ENCODE measurements around the gene AGAP3. TPM values are rescaled to one million over a fixed set of nuclear protein-coding genes. Genes with fewer than 3 reads are reported as not detected.

The AGAP3 gene
- polyA plus RNA-seq, 1 donor (not counting 4 experiments of a cell fraction or from before 2014, with no cell fraction given) = 64.3 TPM

DNA sequence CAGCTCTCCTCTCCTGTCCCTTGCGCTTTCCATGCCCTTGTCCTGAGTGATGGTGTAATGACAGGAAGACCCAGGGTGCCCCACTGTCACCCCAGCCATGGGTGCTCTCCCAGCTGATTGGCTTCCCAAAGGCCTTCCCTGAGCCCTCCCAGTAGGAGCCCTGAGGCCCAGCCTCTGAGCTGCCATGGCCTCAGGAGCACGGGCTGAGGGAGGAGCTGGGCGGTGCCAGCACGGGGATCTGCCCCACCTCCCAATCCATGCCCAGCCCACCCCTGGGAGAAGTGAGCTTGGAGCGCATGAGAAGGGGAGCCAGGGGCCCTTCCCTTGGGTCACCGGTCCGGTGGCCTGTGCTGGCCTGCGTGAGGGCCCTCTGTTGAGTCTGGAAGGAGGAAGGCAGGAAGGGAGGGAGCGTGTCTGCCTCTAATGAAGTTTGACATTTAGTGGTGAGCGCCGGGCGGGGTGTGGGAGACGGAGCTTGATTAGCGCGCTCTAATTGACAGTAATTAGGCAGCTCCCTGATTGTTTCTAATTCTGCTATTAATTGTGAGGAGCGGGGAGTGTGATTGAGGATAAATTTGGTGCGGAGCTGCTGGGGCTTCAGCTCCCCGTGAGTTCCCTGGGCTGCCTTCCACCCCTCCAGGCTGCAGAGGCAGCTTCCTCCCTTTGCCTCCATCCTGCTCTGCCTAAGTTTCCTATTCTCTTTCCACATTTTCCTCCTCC, 53.0 kb downstream of the AGAP3 start:
- Histone ChIP-seq H3K4me2 (ENCODE audit: control insufficient read depth, extremely low read depth, insufficient read depth, low read depth, low read length) (no peak overlapping the region), H3K4me3 (ENCODE audit: control insufficient read depth in 2 of 3, extremely low read depth in 1 of 3, insufficient read depth in 2 of 3, low read depth in 1 of 3, low read length in 3 of 3) (no peak overlapping the region), H2AFZ (ENCODE audit: control insufficient read depth, low read length) (no peak overlapping the region), H4K20me1 (ENCODE audit: control insufficient read depth, extremely low read depth, insufficient read depth, low read length) (peaks cover 3% of the 10 kb centered on the region), H3K4me1 (ENCODE audit: control insufficient read depth, extremely low read depth, insufficient read depth, low read length) (peaks cover 2% of the 10 kb centered on the region), H3K9ac (ENCODE audit: control insufficient read depth, extremely low read depth, insufficient read depth, low read length) (no peak overlapping the region), H3K9me3 (ENCODE audit: control insufficient read depth, low read depth, low read length) (no peaks in the 10 kb centered on the region), H3K27ac (ENCODE audit: control insufficient read depth, insufficient read depth, low read length) (no peak overlapping the region), H3K79me2 (ENCODE audit: control insufficient read depth, insufficient read depth, low read length) (no peaks in the 10 kb centered on the region), H3K36me3 (ENCODE audit: control insufficient read depth in 2 of 2, extremely low read depth in 1 of 2, insufficient read depth in 2 of 2, low read length in 2 of 2) (peaks cover 60 to 63% of the 10 kb centered on the region in 2 experiments), H3K27me3 (ENCODE audit: control insufficient read depth, extremely low read depth, insufficient read depth, low read length) (no peaks in the 10 kb centered on the region), H3K9me1 (ENCODE audit: control insufficient read depth, extremely low read depth, insufficient read depth, low read length) (no peaks in the 10 kb centered on the region)
- no peak for FAIRE-seq
- no peak for TF ChIP-seq EZH2 (IDR thresholded peaks at IDR 0.05; ENCODE audit: low read length)
- TF ChIP-seq, protein P1, sequence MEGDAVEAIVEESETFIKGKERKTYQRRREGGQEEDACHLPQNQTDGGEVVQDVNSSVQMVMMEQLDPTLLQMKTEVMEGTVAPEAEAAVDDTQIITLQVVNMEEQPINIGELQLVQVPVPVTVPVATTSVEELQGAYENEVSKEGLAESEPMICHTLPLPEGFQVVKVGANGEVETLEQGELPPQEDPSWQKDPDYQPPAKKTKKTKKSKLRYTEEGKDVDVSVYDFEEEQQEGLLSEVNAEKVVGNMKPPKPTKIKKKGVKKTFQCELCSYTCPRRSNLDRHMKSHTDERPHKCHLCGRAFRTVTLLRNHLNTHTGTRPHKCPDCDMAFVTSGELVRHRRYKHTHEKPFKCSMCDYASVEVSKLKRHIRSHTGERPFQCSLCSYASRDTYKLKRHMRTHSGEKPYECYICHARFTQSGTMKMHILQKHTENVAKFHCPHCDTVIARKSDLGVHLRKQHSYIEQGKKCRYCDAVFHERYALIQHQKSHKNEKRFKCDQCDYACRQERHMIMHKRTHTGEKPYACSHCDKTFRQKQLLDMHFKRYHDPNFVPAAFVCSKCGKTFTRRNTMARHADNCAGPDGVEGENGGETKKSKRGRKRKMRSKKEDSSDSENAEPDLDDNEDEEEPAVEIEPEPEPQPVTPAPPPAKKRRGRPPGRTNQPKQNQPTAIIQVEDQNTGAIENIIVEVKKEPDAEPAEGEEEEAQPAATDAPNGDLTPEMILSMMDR (optimal IDR thresholded peaks at IDR 0.05 in 1 of 3, IDR thresholded peaks at IDR 0.05 in 1 of 3, conservative IDR thresholded peaks at IDR 0.05 in 1 of 3; ENCODE audit: extremely low read depth in 1 of 3, insufficient read depth in 2 of 3, low read length in 3 of 3) = no peak
- DNase-seq (ENCODE audit: low read depth, low spot score) = no peak
- dilution Hi-C loops (cut with MboI; ENCODE audit: extremely low pct_ligation_motif_present, low sequenced_read_pairs) = no loop called here

DNA sequence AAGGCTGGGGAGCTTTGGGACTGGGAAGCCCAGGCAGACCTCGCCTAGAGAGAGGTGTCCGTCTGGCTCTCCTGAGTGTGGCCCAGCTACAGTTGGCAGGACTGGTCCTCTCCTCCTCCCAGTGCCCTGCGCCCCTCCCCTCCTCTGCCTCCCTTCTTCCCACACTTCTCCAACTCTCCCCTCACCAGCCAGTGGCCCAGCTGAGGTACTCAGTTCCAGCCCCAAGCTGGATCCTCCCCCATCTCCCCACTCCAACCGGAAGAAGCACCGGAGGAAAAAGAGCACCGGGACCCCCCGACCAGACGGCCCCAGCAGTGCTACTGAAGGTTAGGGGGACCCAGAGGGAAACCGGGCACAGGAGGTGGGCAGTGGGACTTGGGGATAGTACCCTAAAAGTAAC, 53.5 kb downstream of the AGAP3 start:
- H2AFZ ChIP-seq (ENCODE audit: control insufficient read depth, low read length) = no peak overlapping the region
- dilution Hi-C loops (cut with MboI; ENCODE audit: extremely low pct_ligation_motif_present, low sequenced_read_pairs) = no loop called here
- FAIRE-seq = no peak
- no peak for TF ChIP-seq EZH2 (IDR thresholded peaks at IDR 0.05; ENCODE audit: low read length)
- TF ChIP-seq, protein P1 (optimal IDR thresholded peaks at IDR 0.05 in 1 of 3, IDR thresholded peaks at IDR 0.05 in 1 of 3, conservative IDR thresholded peaks at IDR 0.05 in 1 of 3; ENCODE audit: extremely low read depth in 1 of 3, insufficient read depth in 2 of 3, low read length in 3 of 3) = no peak
- no peak overlapping the region for H3K4me2 ChIP-seq (ENCODE audit: control insufficient read depth, extremely low read depth, insufficient read depth, low read depth, low read length)
- no peaks in the 10 kb centered on the region for H3K27me3 ChIP-seq (ENCODE audit: control insufficient read depth, extremely low read depth, insufficient read depth, low read length)
- H4K20me1 ChIP-seq (ENCODE audit: control insufficient read depth, extremely low read depth, insufficient read depth, low read length) = peaks cover 3% of the 10 kb centered on the region
- H3K36me3 ChIP-seq (ENCODE audit: control insufficient read depth in 2 of 2, extremely low read depth in 1 of 2, insufficient read depth in 2 of 2, low read length in 2 of 2) = peaks cover 56 to 61% of the 10 kb centered on the region in 2 experiments
- H3K9me3 ChIP-seq (ENCODE audit: control insufficient read depth, low read depth, low read length) = no peaks in the 10 kb centered on the region
- no peak overlapping the region for H3K4me3 ChIP-seq (ENCODE audit: control insufficient read depth in 2 of 3, extremely low read depth in 1 of 3, insufficient read depth in 2 of 3, low read depth in 1 of 3, low read length in 3 of 3)
- no peaks in the 10 kb centered on the region for H3K79me2 ChIP-seq (ENCODE audit: control insufficient read depth, insufficient read depth, low read length)
- no peak overlapping the region for H3K9ac ChIP-seq (ENCODE audit: control insufficient read depth, extremely low read depth, insufficient read depth, low read length)
- no peaks in the 10 kb centered on the region for H3K9me1 ChIP-seq (ENCODE audit: control insufficient read depth, extremely low read depth, insufficient read depth, low read length)
- no peak for DNase-seq (ENCODE audit: low read depth, low spot score)
- no peak overlapping the region for H3K27ac ChIP-seq (ENCODE audit: control insufficient read depth, insufficient read depth, low read length)
- H3K4me1 ChIP-seq (ENCODE audit: control insufficient read depth, extremely low read depth, insufficient read depth, low read length) = peaks cover 5% of the 10 kb centered on the region
